ENCODE measurements around the gene ZNF292.
"Not testable (repeated sequence)": the region's sequence is repeated elsewhere in the genome, so short reads cannot be mapped to it uniquely, and the experiment has no call there.

ZNF292 gene

GRCh38 chr6:87164004-87164403 lies 8.6 kb downstream of the ZNF292 start:
- no peak for DNase-seq

- no peak for DNase-seq
Measured at GRCh38 chr6:87164506-87164905, 9.1 kb downstream of the ZNF292 start.

GRCh38 chr6:87165185-87165584 lies 9.8 kb downstream of the ZNF292 start:
- no peak for DNase-seq

- no peak for DNase-seq
Measured at GRCh38 chr6:87171938-87172633, 16.7 kb downstream of the ZNF292 start.

GRCh38 chr6:87174078-87174579 lies 18.8 kb downstream of the ZNF292 start:
- DNase-seq = no peak

GRCh38 chr6:87176493-87176892 lies 21.1 kb downstream of the ZNF292 start:
- DNase-seq = no peak

GRCh38 chr6:87180105-87180728 lies 24.9 kb downstream of the ZNF292 start:
- peak; percentile 25 to 58 for DNase-seq

GRCh38 chr6:87181903-87182302 lies 26.5 kb downstream of the ZNF292 start:
- no peak for DNase-seq

- no peak for DNase-seq
Measured at GRCh38 chr6:87182321-87182720, 27.0 kb downstream of the ZNF292 start.

GRCh38 chr6:87182940-87183339 lies 27.6 kb downstream of the ZNF292 start:
- no peak for DNase-seq

GRCh38 chr6:87183687-87184086 lies 28.3 kb downstream of the ZNF292 start:
- DNase-seq = no peak

GRCh38 chr6:87184762-87185250 lies 29.4 kb downstream of the ZNF292 start:
- no peak for DNase-seq

- DNase-seq = no peak
Measured at GRCh38 chr6:87196275-87196842, 41.0 kb downstream of the ZNF292 start.

- DNase-seq = no peak
Measured at GRCh38 chr6:87197547-87197946, 42.2 kb downstream of the ZNF292 start.

- not testable (repeated sequence) for DNase-seq
Measured at GRCh38 chr6:87198022-87198810, 42.9 kb downstream of the ZNF292 start.

- no peak for DNase-seq
Measured at GRCh38 chr6:87199787-87200186, 44.4 kb downstream of the ZNF292 start.

GRCh38 chr6:87200469-87201175 lies 45.3 kb downstream of the ZNF292 start:
- no peak for DNase-seq

- no peak for DNase-seq
Measured at GRCh38 chr6:87203448-87204023, 48.2 kb downstream of the ZNF292 start.

GRCh38 chr6:87209812-87210211 lies 54.4 kb downstream of the ZNF292 start:
- no peak for DNase-seq

- no peak for DNase-seq
Measured at GRCh38 chr6:87210979-87211378, 55.6 kb downstream of the ZNF292 start.

GRCh38 chr6:87212596-87212995 lies 57.2 kb downstream of the ZNF292 start:
- DNase-seq = no peak

GRCh38 chr6:87213364-87213763 lies 58.0 kb downstream of the ZNF292 start:
- DNase-seq = no peak

All from NCI-H524 (cell line).